ENCODE data around the gene HTRA2.

GRCh38 chr2:74498500-74499266 lies 31.1 kb upstream of the HTRA2 start:
- TF ChIP-seq CTCF (IDR thresholded peaks at IDR 0.05) (no peak), POLR2A (IDR thresholded peaks at IDR 0.05) (no peak)
